Stimulated activated CD8-positive, alpha-beta memory T cell treated with anti-CD3 and anti-CD28 coated beads, Interleukin-4, amount 100 ng/mL, for 24 hours (primary cell): ENCODE results near the gene C11orf98.
"Not testable (repeated sequence)": the region's sequence is repeated elsewhere in the genome, so short reads cannot be mapped to it uniquely, and the experiment has no call there.

Source experiments
- DNase-seq: peaks from one replicate; pipeline ENCODE4 v3.0.0-alpha.2; 2020; ENCODE audit warnings: low read depth

The C11orf98 gene

GRCh38 chr11:62665075-62665598 is at the start of gene C11orf98, which contains the start of gene CSKMT:
Gene C11orf98 (minus strand): TSS chr11:62665210. CDS start chr11:62665169, 41 bp downstream.
Gene CSKMT (plus strand): TSS chr11:62665312. CDS start chr11:62665880, 568 bp downstream.
- DNase-seq = peak; percentile 92

DNA sequence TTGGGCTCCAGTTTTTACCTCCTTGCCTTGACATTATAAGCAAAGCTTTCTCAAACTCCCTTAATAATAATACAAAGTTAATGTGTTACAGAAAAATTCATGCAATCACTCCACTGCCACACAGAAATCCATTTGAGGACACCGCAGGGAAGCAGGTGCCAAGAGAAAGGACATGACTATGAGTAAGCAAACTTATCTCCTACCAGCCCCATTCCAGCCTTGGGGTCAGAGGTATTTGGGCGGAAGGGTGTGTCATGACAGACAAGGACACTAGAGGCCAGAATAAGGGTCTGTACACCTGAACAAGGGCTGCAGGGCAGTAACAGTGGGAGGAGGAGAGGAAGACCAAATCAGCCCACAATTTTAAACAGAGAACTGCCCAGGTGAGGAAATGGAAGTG is 48.3 kb upstream of the C11orf98 start:
- no peak for DNase-seq

GRCh38 chr11:62712861-62713260 is 47.9 kb upstream of the C11orf98 start:
- no peak for DNase-seq

GRCh38 chr11:62712276-62712812 is 47.3 kb upstream of the C11orf98 start:
- DNase-seq = no peak

- no peak for DNase-seq
These were observed 45.0 kb upstream of the C11orf98 start for GRCh38 chr11:62710001-62710345.

DNA sequence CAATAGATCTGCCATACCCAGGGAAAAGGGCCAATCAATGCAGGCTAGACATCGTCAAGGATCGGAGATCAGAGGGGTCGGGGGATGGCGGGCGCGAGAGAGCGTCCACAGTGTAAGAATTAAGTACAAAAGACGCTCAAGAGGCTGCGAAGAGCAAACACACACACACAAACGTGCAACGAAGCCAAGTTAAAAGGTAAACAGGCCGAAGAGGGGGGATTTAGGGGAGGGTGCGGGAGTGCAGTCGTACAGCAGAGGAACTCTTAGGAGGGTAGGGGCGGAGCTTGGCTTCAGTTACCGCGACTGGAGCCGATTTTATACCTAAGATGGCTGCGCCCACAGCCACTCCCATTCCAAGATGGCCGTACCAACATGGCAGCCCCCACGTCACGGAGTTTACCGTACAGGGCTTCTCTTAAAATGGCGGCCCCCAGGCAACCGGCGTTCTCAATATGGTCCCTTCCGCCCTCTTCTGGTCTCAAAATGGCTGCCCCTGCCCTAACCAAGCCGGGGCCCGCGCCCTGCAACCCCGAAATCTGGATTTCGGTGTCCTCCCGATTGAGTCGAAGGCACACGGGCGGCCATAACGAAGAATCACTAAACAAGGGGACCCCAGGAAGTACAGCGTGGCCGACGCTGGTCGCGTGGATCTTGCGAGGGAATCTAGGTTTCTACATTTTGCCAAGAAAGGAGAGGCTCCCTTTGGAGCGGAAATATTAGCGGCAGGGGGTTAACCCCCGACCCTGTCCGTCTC is 44.4 kb upstream of the C11orf98 start:
- peak; percentile 91 for DNase-seq

GRCh38 chr11:62708793-62709192 is 43.8 kb upstream of the C11orf98 start:
- no peak for DNase-seq

GRCh38 chr11:62708392-62708791 is 43.4 kb upstream of the C11orf98 start:
- DNase-seq = no peak

DNA sequence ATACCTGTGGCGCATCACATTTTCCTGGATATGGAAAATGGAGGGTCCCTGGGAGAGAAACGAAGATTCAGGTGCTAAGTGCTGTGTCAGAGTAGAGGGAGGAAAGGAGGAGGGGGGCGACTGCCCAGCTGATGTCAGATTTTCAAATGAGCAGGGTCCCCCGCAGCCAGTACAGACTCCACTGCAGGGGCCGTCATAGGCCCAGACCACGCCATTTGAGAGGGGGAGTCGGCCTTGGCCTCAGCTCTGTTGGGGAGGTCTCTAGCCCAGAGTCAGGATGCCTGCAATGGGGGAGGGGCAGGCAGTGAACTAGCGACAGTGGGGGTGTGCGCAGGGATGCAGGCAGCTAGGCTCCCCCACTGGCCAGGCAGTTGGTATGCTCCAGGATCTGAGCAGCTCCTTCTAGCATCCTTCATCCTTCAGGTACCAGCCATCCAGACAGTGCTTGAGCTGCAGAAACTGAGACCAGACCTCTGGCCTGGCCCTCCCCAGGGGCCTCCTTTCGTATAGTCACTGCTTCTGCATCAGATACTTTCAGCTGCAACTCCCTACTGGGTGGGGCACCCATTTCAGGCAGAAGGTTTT is 42.4 kb upstream of the C11orf98 start, which contains the start of the genes BSCL2 and GNG3:
Gene BSCL2 (minus strand): TSS at position 148 of the 585 bp plus-strand sequence. CDS start 229 bp downstream, outside the sequence.
Gene GNG3 (plus strand): TSS at position 400 of the 585 bp plus-strand sequence. CDS start 620 bp downstream, outside the sequence.
- no peak for DNase-seq

DNA sequence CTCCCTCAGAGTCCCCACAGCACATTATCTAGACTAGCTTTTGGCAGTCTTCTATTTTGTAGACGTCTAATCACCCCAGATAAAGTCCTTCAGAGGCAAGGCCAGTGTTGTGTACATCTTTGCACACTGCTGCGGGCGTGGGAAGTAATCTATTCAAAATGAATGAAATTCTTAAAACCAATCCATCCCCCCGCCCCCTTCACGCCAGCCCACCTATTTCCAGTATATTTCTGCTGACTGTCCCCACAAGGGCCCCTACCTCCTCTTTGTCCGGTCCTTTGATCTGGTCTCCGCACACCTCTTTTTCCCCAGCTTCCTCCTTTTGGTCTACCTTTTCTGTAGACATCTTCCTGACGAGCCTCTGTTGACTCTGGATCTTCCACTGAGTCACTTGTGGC is 41.8 kb upstream of the C11orf98 start:
- DNase-seq = no peak

DNA sequence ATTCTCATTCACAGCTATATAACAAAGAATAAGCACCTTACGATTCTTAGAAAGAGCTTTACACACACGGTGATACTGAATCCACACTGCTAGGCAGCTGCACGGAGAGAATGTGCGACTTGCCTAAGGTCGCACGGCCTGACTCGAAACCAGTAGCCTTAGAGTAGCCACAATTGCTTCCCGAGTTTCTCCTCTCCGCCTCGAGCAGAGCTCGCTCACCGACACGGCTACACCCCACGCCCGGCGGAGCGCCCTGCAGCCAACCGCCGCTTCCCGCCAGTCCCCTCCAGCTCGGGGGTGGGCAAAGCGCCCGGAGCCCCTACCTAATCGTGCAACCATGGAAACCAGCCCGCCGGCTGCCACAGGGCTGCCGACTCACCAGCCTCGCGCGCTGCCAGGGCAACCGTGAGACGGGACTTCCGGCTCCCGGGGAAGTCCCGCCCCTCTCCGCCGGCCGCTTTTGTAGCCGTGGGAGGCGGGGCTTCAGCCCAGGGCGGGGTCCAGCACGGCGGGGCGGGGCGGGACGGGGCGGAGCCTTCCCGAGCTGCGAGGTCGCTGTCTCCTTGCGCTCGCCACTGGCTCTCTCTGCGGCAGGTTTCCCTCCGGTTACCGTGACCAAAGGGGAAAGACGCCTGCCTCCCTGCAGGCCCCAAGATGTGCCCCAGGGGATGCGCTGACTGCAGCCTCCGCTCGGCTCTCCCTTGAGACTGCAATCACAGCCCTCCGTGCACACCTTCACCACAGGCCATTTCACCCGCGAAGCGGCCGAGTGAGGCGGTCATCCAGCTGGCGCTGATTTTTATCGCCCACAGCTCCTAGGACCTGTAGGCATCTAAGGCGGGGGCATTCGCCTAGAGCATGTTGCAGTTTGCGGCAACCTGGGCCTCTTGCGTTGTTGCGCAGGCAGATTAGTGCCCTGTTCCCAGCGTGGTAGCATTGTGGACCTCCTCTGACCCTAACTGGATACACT is 41.2 kb upstream of the C11orf98 start:
- DNase-seq = peak; percentile 91

- DNase-seq = no peak
These were observed 40.4 kb upstream of the C11orf98 start for GRCh38 chr11:62705413-62705812.

DNA sequence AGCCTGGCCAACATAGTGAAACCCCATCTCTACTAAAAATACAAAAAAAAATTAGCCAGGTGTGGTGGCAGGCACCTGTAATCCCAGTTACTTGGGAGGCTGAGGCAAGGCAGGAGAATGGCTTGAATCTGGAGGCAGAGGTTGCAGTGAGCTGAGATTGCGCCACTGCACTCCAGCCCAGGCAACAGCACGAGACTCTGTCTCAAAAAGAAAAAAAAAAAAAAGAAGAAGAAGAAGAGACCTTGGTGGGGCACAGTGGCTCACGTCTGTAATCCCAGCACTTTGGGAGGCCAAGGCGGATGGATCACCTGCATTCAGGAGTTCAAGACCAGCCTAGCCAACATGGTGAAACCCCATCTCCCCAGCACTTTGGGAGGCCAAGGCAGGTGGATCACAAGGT is 38.9 kb upstream of the C11orf98 start:
- not testable (repeated sequence) for DNase-seq

- DNase-seq = no peak
These were observed 37.2 kb upstream of the C11orf98 start for GRCh38 chr11:62702246-62702645.

GRCh38 chr11:62694455-62695167 is 29.6 kb upstream of the C11orf98 start:
- peak; percentile 59 for DNase-seq

DNA sequence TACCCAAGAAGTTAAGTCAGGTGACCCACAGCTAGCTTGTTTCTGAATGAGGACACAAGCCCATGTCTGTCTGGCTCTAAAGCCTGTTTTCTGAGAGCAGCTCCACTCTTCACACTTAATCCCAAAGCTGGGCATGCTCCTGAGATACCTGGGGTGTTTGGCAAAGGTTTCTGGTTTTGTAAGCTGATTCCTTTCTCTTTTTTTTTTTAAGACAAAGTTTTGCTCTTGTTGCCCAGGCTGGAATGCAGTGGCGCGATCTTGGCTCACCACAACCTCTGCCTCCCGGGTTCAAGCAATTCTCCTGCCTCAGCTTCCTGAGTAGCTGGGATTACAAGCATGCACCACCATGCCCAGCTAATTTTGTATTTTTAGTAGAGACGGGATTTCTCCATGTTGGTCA is 28.6 kb upstream of the C11orf98 start:
- DNase-seq = not testable (repeated sequence)

GRCh38 chr11:62689421-62690183 is 24.6 kb upstream of the C11orf98 start, which contains the start of gene LRRN4CL:
Gene LRRN4CL (minus strand): TSS chr11:62689530. CDS start chr11:62688508, 1,022 bp downstream.
- DNase-seq = no peak

- DNase-seq = no peak
These were observed 23.5 kb upstream of the C11orf98 start for GRCh38 chr11:62688491-62688890.

- no peak for DNase-seq
These were observed 22.7 kb upstream of the C11orf98 start for GRCh38 chr11:62687508-62688396.
